ENCODE data around the gene IFNAR2.

Gene IFNAR2

DNA sequence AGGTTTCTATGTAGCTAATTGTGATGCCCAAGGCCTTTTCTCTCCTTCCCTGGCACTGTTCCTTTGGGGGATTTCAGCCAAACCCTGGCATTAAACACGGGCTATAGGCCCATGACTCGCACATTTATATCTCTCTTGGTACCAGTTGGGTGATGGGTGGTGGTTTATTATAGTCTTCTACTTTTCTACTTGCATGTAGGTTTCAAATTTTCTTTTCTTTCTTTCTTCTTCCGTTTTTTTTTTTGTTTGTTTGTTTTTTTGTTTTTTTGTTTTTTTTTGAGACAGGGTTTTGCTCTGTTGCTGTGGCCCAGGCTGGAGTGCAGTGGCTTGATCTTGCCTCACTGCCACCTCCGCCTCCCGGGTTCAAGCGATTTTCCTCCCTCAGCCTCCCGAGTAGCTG is 37.5 kb downstream of the IFNAR2 start:
- no peak for DNase-seq (ENCODE audit: low read depth in 3 of 3)

- DNase-seq (ENCODE audit: low read depth in 3 of 3) = no peak
These were observed 38.6 kb downstream of the IFNAR2 start for GRCh38 chr21:33268393-33268736.

GRCh38 chr21:33268737-33269441 is 39.2 kb downstream of the IFNAR2 start:
- DNase-seq (ENCODE audit: low read depth in 3 of 3) = peak in 1 of 3 experiments; percentile 41

- DNase-seq (ENCODE audit: low read depth in 3 of 3) = no peak
These were observed 41.2 kb downstream of the IFNAR2 start for GRCh38 chr21:33270986-33271385.

DNA sequence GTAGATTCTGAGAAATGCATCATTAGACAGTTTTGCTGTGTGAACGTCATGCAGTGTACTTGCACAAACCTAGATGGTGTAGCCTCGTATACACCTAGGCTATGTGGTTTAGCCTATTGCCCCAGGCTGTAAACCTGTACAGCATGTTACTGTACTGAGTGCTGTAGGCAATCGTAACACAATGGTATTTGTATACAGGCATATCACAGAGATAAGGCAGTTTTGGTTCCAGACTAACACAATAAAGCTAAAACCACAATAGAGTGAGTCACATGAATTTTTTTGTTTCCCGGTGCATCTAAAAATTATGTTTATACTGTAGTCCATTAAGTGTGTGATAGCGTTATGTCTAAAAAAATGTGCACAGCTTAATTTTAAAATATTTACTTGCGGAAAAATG is 43.3 kb downstream of the IFNAR2 start:
- DNase-seq (ENCODE audit: low read depth in 3 of 3) = no peak

- DNase-seq (ENCODE audit: low read depth in 3 of 3) = no peak
These were observed 49.0 kb downstream of the IFNAR2 start for GRCh38 chr21:33278721-33279120.

DNA sequence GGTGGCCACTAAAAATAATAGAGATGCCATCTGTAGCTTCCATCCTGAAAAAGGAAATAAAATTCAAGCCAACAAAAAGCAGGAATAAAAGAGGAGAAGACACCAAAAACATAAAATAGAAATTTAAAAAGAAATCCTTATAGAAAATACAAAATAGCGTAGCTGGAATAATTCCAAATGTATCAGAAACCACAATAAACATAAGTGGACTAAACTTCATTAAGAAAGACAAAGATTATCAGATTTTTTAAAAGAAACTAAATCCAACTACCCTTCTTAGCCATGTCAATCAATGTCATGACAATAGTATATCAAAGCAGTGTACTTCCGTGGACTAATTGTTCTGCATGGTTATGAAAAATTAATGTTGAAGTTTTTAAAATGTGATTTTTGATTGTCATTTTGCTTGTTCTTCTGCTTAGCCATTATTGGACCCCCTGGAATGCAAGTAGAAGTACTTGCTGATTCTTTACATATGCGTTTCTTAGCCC is 49.6 kb downstream of the IFNAR2 start:
- DNase-seq (ENCODE audit: low read depth in 3 of 3) = no peak

Measured in stimulated activated CD4-positive, alpha-beta T cell treated with anti-CD3 and anti-CD28 coated beads, TNF-alpha, amount 100 ng/mL, for 24 hours (primary cell).